Measurements from ENCODE around the gene PDLIM5.
"Not testable (repeated sequence)": the region's sequence is repeated elsewhere in the genome, so short reads cannot be mapped to it uniquely, and the experiment has no call there.

Gene PDLIM5

DNA sequence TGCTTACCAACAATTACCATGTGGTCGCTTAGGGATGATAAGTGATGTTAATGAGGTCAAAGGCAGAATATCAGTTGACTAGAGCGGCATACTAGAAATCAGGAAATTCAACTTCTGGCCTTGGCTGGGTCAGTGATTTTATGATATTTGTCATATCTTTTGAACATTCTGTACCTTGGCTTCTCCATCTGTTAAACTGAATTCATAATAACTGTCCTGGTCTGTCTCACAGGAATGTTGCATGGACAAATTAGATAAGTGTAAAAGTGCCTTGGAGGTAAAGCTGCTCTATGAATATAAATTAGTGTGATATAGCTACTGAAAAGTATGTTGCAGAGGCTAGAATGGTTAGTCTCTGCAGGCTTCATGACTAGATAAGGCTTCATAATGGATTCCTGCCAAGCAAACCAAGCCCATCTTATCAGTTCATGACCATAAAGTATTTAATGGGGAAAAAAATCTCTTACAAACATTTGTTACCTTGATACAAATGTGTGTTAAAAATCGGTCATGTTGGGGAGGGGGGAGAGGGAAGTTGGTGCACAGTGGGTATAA lies 201.4 kb downstream of the PDLIM5 start:
- DNase-seq (ENCODE audit: low spot score), result no peak

DNA sequence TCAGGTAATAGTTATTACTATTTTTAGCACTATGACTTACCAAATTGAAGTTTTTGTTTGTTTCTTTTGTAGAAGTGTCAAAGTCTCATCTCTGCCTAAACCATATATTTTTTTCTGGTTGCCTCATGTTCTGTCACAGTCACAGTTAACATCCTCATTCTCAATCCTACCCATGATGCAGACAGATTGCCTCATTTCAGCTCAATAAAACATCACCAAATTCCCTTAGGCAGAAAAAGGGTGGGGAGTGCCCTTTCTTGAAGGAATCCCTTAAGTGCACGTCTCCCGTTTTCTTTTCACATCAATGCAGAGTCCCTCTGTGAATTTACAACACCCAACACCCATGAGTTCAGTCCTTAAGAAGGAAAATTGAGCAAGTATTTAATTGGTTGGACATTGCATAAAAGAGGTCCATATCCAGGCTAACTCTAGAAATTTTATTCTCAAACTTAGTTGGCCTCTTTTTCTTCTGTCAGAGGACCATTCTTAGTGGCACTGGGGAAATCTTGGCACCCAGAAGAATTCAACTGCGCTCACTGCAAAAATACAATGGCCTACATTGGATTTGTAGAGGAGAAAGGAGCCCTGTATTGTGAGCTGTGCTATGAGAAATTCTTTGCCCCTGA lies 202.4 kb downstream of the PDLIM5 start:
- no peak for DNase-seq (ENCODE audit: low spot score)

- DNase-seq (ENCODE audit: low spot score), result no peak
Measured at GRCh38 chr4:94654714-94655113, 203.0 kb downstream of the PDLIM5 start.

GRCh38 chr4:94660614-94661013 lies 208.9 kb downstream of the PDLIM5 start:
- DNase-seq (ENCODE audit: low spot score), result no peak

DNA sequence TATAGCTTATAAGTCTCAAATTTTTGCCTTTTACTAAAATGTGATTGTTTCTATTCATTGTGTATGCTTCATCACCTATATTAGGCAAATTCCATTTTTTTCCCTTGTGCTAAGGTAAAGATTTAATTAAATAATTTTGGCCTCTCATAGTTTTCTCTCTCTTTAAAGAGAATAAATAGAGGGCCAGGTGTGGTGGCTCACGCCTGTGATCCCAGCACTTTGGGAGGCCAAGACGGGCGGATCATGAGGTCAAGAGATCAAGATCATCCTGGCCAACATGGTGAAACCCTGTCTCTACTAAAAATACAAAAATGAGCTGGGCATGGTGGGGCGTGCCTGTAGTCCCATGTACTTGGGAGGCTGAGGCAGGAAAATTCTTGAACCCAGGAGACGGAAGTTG lies 213.3 kb downstream of the PDLIM5 start:
- DNase-seq (ENCODE audit: low spot score), result not testable (repeated sequence)

GRCh38 chr4:94665500-94666404 lies 214.0 kb downstream of the PDLIM5 start:
- no peak for DNase-seq (ENCODE audit: low spot score)

DNA sequence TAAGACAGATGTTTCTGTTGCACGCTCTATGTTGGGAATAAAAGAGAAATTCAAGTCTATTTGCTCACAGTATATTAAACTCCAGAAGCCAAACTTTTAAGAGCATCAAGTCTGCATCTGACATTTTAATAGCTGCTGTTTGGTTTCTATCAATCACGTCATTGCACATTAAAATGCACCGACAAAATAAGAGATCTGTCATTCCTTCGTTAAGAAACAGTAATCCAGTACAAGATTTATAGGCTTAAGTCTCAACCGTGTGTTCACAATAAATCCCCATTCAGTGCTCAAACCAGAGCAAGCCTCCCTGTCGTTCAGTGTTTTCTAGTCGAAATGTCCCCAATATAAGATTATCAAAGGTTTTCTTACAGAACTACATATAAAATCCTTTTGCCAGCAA lies 217.0 kb downstream of the PDLIM5 start:
- no peak for DNase-seq (ENCODE audit: low spot score)

DNA sequence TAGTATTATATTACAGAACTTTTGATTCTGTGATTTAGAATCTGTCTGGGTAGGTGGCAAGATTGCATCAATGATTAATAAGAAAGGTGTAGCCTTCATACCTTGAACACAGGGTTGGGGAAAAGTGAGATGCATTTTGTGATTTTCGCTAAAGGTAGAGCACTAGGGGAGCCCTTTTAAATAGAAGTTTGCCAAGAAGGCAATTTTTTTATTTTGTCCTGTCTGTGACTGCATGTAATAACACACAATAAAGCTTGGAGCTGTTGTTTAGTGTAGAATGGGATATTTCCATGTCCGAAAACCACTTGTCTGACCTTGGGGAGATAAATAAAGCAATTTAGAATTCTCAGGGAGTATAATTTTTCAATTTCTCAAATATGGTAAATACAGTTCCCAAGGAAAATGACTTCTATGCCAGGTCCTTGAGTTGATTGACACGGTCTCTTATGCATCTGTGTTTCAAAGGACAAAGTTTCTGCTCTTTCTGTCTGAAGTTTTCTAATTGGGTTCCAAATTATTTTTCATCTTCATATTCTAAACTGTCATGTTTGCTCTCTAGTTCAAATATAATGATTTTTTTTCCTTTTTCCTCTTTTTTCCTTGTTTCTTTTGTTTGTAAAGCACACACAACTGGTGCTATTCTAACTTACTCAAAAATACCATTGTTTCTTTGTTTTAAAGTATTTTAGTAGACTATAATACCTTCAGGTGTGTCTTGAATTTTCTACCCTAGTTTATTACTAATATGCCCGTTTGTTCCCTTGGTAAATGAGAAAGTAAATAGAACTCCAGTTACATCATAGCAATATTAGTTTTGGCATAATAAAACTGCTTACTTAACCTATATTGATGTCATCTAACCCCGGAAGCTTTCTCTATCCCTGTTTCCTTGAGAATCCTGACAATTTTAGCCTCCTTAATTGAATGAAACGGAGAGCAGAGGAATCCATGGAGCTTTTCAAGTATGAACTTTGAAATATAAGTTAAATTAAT lies 218.2 kb downstream of the PDLIM5 start:
- no peak for DNase-seq (ENCODE audit: low spot score)

- DNase-seq (ENCODE audit: low spot score), result no peak
Measured at GRCh38 chr4:94671113-94671512, 219.4 kb downstream of the PDLIM5 start.

- no peak for DNase-seq (ENCODE audit: low spot score)
Measured at GRCh38 chr4:94673961-94674360, 222.2 kb downstream of the PDLIM5 start.

DNA sequence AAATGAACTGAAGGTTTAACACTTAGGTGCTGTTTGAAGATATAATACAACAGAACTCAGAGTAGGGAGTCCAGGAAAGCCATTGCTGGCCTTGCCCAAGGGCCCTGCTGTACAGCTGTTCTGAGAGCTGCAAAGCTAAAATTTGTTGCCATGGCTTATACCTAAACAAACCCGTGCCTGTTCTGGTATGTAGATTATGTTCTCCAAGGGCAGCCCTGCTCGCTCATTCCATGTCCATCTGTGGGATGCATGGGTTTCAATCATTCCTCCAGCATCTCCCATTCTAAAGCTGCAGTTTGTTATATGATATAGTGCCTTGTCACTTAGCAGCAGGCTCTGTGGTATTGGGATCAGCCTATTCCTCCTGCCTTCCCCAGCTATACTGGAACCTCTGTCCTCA lies 225.2 kb downstream of the PDLIM5 start:
- DNase-seq (ENCODE audit: low spot score), result no peak

- no peak for DNase-seq (ENCODE audit: low spot score)
Measured at GRCh38 chr4:94678896-94679295, 227.2 kb downstream of the PDLIM5 start.

DNA sequence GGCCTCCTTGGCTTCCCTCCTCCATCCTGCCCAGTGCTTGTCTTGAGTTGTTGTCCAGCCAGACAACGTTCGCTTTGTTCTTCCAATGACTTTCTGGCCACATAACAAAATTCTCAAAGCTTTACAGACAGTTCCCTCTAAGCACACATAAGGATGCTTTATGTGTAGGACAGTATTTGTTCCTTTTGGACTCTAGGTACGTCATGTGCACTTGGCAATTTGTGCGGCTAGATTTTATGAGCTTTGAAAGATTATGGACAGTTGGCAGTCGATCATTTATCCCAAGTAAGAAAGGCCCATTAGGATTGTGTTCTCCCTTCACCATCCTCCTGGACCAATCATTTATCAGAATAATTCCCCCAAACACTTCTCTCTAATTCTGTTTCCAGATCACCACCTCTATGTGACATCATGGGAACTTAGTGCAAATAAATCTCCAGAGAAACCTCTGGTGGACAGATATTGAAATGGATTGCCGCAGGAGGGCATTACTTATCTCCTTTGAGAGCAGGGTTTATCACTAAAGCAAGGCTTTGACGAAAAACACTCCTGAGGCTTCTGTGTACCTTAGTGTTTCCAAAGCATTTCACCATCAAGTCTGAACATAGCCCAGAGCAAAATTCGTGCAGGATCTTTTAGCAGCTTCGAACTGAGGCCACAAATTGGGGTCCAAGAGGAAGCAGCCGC lies 228.6 kb downstream of the PDLIM5 start:
- DNase-seq (ENCODE audit: low spot score), result no peak

DNA sequence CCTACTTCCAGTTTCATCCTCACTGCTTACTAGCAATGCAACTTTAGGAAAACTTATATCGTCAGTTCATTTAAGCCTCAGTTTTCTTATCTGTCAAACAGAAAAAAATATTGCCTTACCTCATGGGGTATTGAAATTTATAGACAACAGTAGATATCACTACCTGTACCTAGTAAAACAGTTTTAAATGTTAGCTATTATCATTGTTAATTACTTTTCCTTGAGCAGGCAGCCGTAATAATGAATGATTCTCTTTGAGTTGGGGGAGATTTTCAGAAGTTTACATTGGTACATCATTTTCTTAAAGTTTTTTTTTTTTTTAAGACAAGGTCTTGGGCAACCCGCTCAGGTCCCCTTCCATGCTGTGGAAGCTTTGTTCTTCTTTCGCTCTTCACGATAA lies 234.3 kb downstream of the PDLIM5 start:
- DNase-seq (ENCODE audit: low spot score), result no peak

GRCh38 chr4:94689155-94689860 lies 237.6 kb downstream of the PDLIM5 start:
- no peak for DNase-seq (ENCODE audit: low spot score)

- DNase-seq (ENCODE audit: low spot score), result no peak
Measured at GRCh38 chr4:94690851-94691254, 239.1 kb downstream of the PDLIM5 start.

GRCh38 chr4:94691552-94691951 lies 239.8 kb downstream of the PDLIM5 start:
- no peak for DNase-seq (ENCODE audit: low spot score)

- no peak for DNase-seq (ENCODE audit: low spot score)
Measured at GRCh38 chr4:94695384-94695783, 243.6 kb downstream of the PDLIM5 start.

DNA sequence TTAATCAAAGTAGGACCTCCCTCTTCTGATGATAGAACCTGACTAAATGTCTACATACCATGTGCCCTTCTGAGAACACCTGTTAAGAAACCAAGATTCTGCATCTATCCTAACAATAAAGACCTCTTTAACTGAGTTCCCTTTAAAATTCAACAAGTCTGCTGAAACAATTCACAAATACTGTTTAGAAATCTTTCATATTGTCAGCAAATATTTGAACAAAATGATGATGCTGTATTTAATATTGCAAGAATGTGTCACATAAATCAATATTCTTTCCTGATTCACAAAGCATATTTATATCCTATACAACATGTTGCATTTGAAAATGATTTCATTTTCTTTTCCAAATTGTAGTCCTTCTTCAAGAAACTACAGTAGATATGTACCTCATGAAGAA lies 246.4 kb downstream of the PDLIM5 start:
- no peak for DNase-seq (ENCODE audit: low spot score)

- no peak for DNase-seq (ENCODE audit: low spot score)
Measured at GRCh38 chr4:94700298-94700697, 248.6 kb downstream of the PDLIM5 start.

All from hematopoietic multipotent progenitor cell treated with erythropoietin and hydrocortisone succinate and interleukin-3 and kit ligand, for 17 days (in vitro differentiated cells).